Gastroesophageal sphincter (tissue), 4 donors: ENCODE measurements around the gene DSG4. TPM values are rescaled to one million over a fixed set of nuclear protein-coding genes. Genes with fewer than 3 reads are reported as not detected.

ENCODE experiments used
- ATAC-seq: fragments of 150-250 bp; one replicate; pipeline ENCODE4 v1.9.1; 2016; ENCODE audit warnings: mild to moderate bottlenecking, moderate library complexity
- H3K27ac ChIP-seq, 4 donors: fragments of 200-600 bp; sonication (generic) in 3 of 4; 1 replicate in 3 of 4; 2 replicates in 1 of 4; pipeline ENCODE4 v1.5.1; 2016 to 2019
- H3K27me3 ChIP-seq: fragments of 200-600 bp; sonication (generic); one replicate; pipeline ENCODE4 v1.5.1; 2019
- H3K36me3 ChIP-seq, 2 donors: fragments of 200-600 bp; sonication (generic); one replicate each; pipeline ENCODE4 v1.5.1; 2019; ENCODE audit warnings: control low read depth in 1 of 2
- H3K4me1 ChIP-seq, 3 donors: fragments of 200-600 bp; sonication (generic); 1 replicate in 2 of 3; 2 replicates in 1 of 3; pipeline ENCODE4 v1.5.1; 2016 to 2019; ENCODE audit warnings: control low read depth in 2 of 3
- H3K4me3 ChIP-seq, 2 donors: fragments of 200-600 bp; sonication (generic); one replicate each; pipeline ENCODE4 v1.5.1; 2019; ENCODE audit warnings: mild to moderate bottlenecking in 1 of 2, moderate library complexity in 1 of 2
- H3K9me3 ChIP-seq, 3 donors: fragments of 200-600 bp; sonication (generic); one replicate each; pipeline ENCODE4 v1.5.1; 2017 to 2019; ENCODE audit warnings: control low read depth in 2 of 3
- CTCF ChIP-seq, 4 experiments: fragments of 200-600 bp in 2 of 4; fragments of 450-650 bp in 2 of 4; sonication (generic) in 1 of 4; IDR thresholded peaks; one replicate each; pipeline ENCODE4 v1.5.1; 2017 to 2019; ENCODE audit warnings: antibody characterized with exemption in 4 of 4, mild to moderate bottlenecking in 2 of 4, moderate library complexity in 2 of 4
- EP300 ChIP-seq: sonication (generic); formaldehyde crosslinking; IDR thresholded peaks from one replicate; pipeline ENCODE4 v1.6.1; 2017; ENCODE audit warnings: antibody characterized with exemption, mild to moderate bottlenecking
- POLR2A ChIP-seq, 2 donors: fragments of 450-650 bp; IDR thresholded peaks; one replicate each; pipeline ENCODE4 v1.6.1; 2017; ENCODE audit warnings: antibody characterized with exemption in 2 of 2, mild to moderate bottlenecking in 2 of 2, moderate library complexity in 1 of 2
- POLR2AphosphoS5 ChIP-seq: sonication (generic); formaldehyde crosslinking; IDR thresholded peaks from one replicate; pipeline ENCODE4 v1.6.1; 2017; ENCODE audit warnings: antibody characterized with exemption
- WGBS, 2 donors: methylation state at CpG; one replicate each; pipeline ENCODE4 v1.1.5; 2018; ENCODE audit warnings: low coverage in 1 of 2; 5-methylcytosine and 5-hydroxymethylcytosine counted together
- total RNA-seq, 4 donors: library from RNA; depleted of rRNA; stranded (reverse); fragments of >200 nt; gene quantifications; one replicate each; pipeline ENCODE4 v1.1.0, GENCODE V29; 2016

DSG4 gene
- total RNA-seq, 4 donors from 2014 or later, result not detected

- no peaks in the 10 kb centered on the region for H3K36me3 ChIP-seq
- WGBS, 2 donors, result 68 to 75% methylated on average over 5 of the region's 5 CpGs
- no peaks in the 10 kb centered on the region for H3K4me1 ChIP-seq
- no peaks in the 10 kb centered on the region for H3K27me3 ChIP-seq
- TF ChIP-seq POLR2AphosphoS5 (no peak), POLR2A (IDR thresholded peaks at IDR 0.05) (no peak), CTCF (IDR thresholded peaks at IDR 0.05) (no peak), EP300 (no peak)
- no peak for ATAC-seq
- H3K27ac ChIP-seq, result no peak overlapping the region
- H3K9me3 ChIP-seq, result no peaks in the 10 kb centered on the region
- H3K4me3 ChIP-seq, result no peak overlapping the region
Observed at GRCh38 chr18:31356025-31356424, 20.6 kb upstream of the DSG4 start.

- H3K4me3 ChIP-seq, result no peak overlapping the region
- H3K9me3 ChIP-seq, result no peaks in the 10 kb centered on the region
- H3K27ac ChIP-seq, result no peak overlapping the region
- H3K4me1 ChIP-seq, result no peaks in the 10 kb centered on the region
- no peak for ATAC-seq
- no peaks in the 10 kb centered on the region for H3K36me3 ChIP-seq
- no peak for TF ChIP-seq POLR2A (IDR thresholded peaks at IDR 0.05)
- no peak for TF ChIP-seq EP300
- TF ChIP-seq POLR2AphosphoS5, result no peak
- no peak for TF ChIP-seq CTCF (IDR thresholded peaks at IDR 0.05)
- no peaks in the 10 kb centered on the region for H3K27me3 ChIP-seq
- 88 to 92% methylated on average over 3 to 4 of the region's 4 CpGs for WGBS, 2 donors
Observed at GRCh38 chr18:31364190-31364589, 12.4 kb upstream of the DSG4 start.

- H3K9me3 ChIP-seq, result no peaks in the 10 kb centered on the region
- TF ChIP-seq CTCF (IDR thresholded peaks at IDR 0.05) (no peak), POLR2A (IDR thresholded peaks at IDR 0.05) (no peak), POLR2AphosphoS5 (no peak), EP300 (no peak)
- H3K4me1 ChIP-seq, result no peaks in the 10 kb centered on the region
- H3K27ac ChIP-seq, result no peak overlapping the region
- ATAC-seq, result no peak
- H3K4me3 ChIP-seq, result no peak overlapping the region
- no peaks in the 10 kb centered on the region for H3K36me3 ChIP-seq
- no peaks in the 10 kb centered on the region for H3K27me3 ChIP-seq
Observed at GRCh38 chr18:31369478-31369877, 7.1 kb upstream of the DSG4 start.

GRCh38 chr18:31371989-31372388 is 4.6 kb upstream of the DSG4 start:
- H3K27me3 ChIP-seq, result no peaks in the 10 kb centered on the region
- H3K9me3 ChIP-seq, result no peaks in the 10 kb centered on the region
- no peak overlapping the region for H3K4me3 ChIP-seq
- TF ChIP-seq POLR2A (IDR thresholded peaks at IDR 0.05), result no peak
- no peak for TF ChIP-seq POLR2AphosphoS5
- TF ChIP-seq CTCF (IDR thresholded peaks at IDR 0.05), result no peak
- TF ChIP-seq EP300, result no peak
- no peak for ATAC-seq
- no peaks in the 10 kb centered on the region for H3K36me3 ChIP-seq
- H3K4me1 ChIP-seq, result no peaks in the 10 kb centered on the region
- H3K27ac ChIP-seq, result no peak overlapping the region

- no peak overlapping the region for H3K27ac ChIP-seq
- H3K4me3 ChIP-seq, result no peak overlapping the region
- ATAC-seq, result no peak
- H3K36me3 ChIP-seq, result no peaks in the 10 kb centered on the region
- TF ChIP-seq CTCF (IDR thresholded peaks at IDR 0.05) (no peak), EP300 (no peak), POLR2A (IDR thresholded peaks at IDR 0.05) (no peak), POLR2AphosphoS5 (no peak)
- H3K9me3 ChIP-seq, result no peaks in the 10 kb centered on the region
- no peaks in the 10 kb centered on the region for H3K4me1 ChIP-seq
- 54 to 60% methylated on average over 3 to 4 of the region's 4 CpGs for WGBS, 2 donors
- H3K27me3 ChIP-seq, result no peaks in the 10 kb centered on the region
Observed at GRCh38 chr18:31373641-31374040, 2.9 kb upstream of the DSG4 start.
